K562 (cell line): ENCODE data around the gene VPREB3. TPM values are rescaled to one million over a fixed set of nuclear protein-coding genes. Genes with fewer than 3 reads are reported as not detected.
"Not testable (repeated sequence)": the region's sequence is repeated elsewhere in the genome, so short reads cannot be mapped to it uniquely, and the experiment has no call there.

ENCODE experiments used
- ATAC-seq: fragments of 200-7000 bp; cut with Tn5 transposase; 3 replicates; pipeline ENCODE4 v1.9.1; 2020; ENCODE audit warnings: moderate library complexity
- BruUV-seq: library from RNA; stranded (reverse); fragments of 400-500 nt; replicated peaks from 2 replicates; lab custom pipeline; 2021; lab: Mats Ljungman, UMichigan
- CTCF ChIA-PET: fragments of 300-600 bp; formaldehyde crosslinking; extraction: SDS; loops from one replicate; lab custom pipeline; 2021; ENCODE audit warnings: low intra/inter-chr PET ratio; lab: Yijun Ruan, JAX
- POLR2A ChIA-PET: fragments of 300-600, 350-650 bp; sonication (Branson Sonifier 250); formaldehyde crosslinking; extraction: SDS; loops from one replicate; lab custom pipeline; 2021; ENCODE audit warnings: antibody characterized with exemption, inconsistent platforms; lab: Yijun Ruan, JAX
- DNase-seq, 4 experiments: peaks; one replicate each; pipeline versions ENCODE4 v3.0.0 to v3.0.0-alpha.2; 2011 to 2018; ENCODE audit warnings: low spot score in 3 of 4, mixed read lengths in 3 of 4; ENCODE audit errors: extremely low read depth in 1 of 4
- FAIRE-seq: peaks from 2 replicates; lab custom pipeline; 2011; peaks lifted over from hg19 to GRCh38; lab: Jason Lieb, UNC
- H2AFZ ChIP-seq: 2 replicates; pipeline ENCODE4 v1.6.0; 2011; ENCODE audit warnings: low read depth, low read length, control low read depth, inconsistent platforms
- H3K27ac ChIP-seq: fragments of 200-600 bp; 3 replicates; pipeline ENCODE4 v1.8.0; 2011; ENCODE audit warnings: low read depth, mild to moderate bottlenecking, control low read depth, inconsistent platforms, low read length, moderate library complexity, mixed read lengths; ENCODE audit errors: extremely low read depth
- H3K27me3 ChIP-seq, 2 experiments: fragments of 300-600 bp in 1 of 2; 2 replicates in 1 of 2; 3 replicates in 1 of 2; pipeline versions ENCODE4 v1.6.0 to v1.8.0; 2011; ENCODE audit warnings: inconsistent platforms in 2 of 2, low read length in 2 of 2, mild to moderate bottlenecking in 1 of 2, mixed read lengths in 1 of 2, moderate library complexity in 1 of 2; ENCODE audit not compliant: control insufficient read depth in 2 of 2, insufficient read depth in 2 of 2
- H3K36me3 ChIP-seq: fragments of 300-600 bp; 3 replicates; pipeline ENCODE4 v1.8.0; 2011; ENCODE audit warnings: mild to moderate bottlenecking, low read length, inconsistent platforms; ENCODE audit not compliant: control insufficient read depth, insufficient read depth
- H3K4me1 ChIP-seq, 2 experiments: fragments of 200-600 bp in 1 of 2; replicated peaks in 1 of 2; 2 replicates in 1 of 2; 3 replicates in 1 of 2; pipeline versions ENCODE4 v1.5.1 to v1.8.0; 2011; ENCODE audit warnings: inconsistent platforms in 2 of 2, low read length in 2 of 2, mild to moderate bottlenecking in 1 of 2, mixed read lengths in 1 of 2, moderate library complexity in 1 of 2; ENCODE audit not compliant: control insufficient read depth in 2 of 2, insufficient read depth in 2 of 2
- H3K4me2 ChIP-seq: 2 replicates; pipeline ENCODE4 v1.6.1; 2011; ENCODE audit warnings: low read length, control low read depth, inconsistent platforms, mixed read lengths; ENCODE audit not compliant: insufficient read depth
- H3K4me3 ChIP-seq: fragments of 200-600 bp; sonication (generic), shearing (Covaris generic); 2 replicates; pipeline ENCODE4 v1.5.1; 2016; ENCODE audit warnings: control low read depth, inconsistent platforms
- H3K79me2 ChIP-seq: fragments of 200-600 bp; 3 replicates; pipeline ENCODE4 v1.8.0; 2011; ENCODE audit warnings: low read length, inconsistent platforms; ENCODE audit not compliant: control insufficient read depth, insufficient read depth
- H3K9ac ChIP-seq, 2 experiments: 2 replicates each; pipeline versions ENCODE4 v1.6.0 to v1.6.1; 2011; ENCODE audit warnings: low read depth in 2 of 2, low read length in 2 of 2, control low read depth in 1 of 2, inconsistent platforms in 1 of 2, mild to moderate bottlenecking in 1 of 2, mixed read lengths in 1 of 2; ENCODE audit not compliant: insufficient read depth in 1 of 2
- H3K9me1 ChIP-seq: one replicate; pipeline ENCODE4 v1.6.0; 2011; ENCODE audit warnings: inconsistent platforms, mild to moderate bottlenecking, low read length, moderate library complexity; ENCODE audit not compliant: control insufficient read depth, insufficient read depth
- H3K9me3 ChIP-seq: replicated peaks from 2 replicates; pipeline ENCODE4 v1.5.1; 2011; ENCODE audit warnings: low read depth, low read length, inconsistent platforms; ENCODE audit not compliant: control insufficient read depth, insufficient read depth
- H4K20me1 ChIP-seq: replicated peaks from 2 replicates; pipeline ENCODE4 v1.6.1; 2011; ENCODE audit warnings: low read length, inconsistent platforms, mixed read lengths; ENCODE audit not compliant: control insufficient read depth, insufficient read depth
- CHCHD3 ChIP-seq: fragments of 250-450 bp; sonication (Bioruptor Pico); IDR thresholded peaks from 2 replicates; pipeline ENCODE4 v2.1.2; 2022; ENCODE audit warnings: mild to moderate bottlenecking
- CREB1 ChIP-seq, 2 experiments: sonication (generic) in 1 of 2; formaldehyde crosslinking in 1 of 2; IDR thresholded peaks; 2 replicates each; pipeline versions ENCODE4 v1.6.1 to v1.8.0; 2012 to 2022; ENCODE audit warnings: inconsistent platforms in 1 of 2, mild to moderate bottlenecking in 1 of 2, missing genetic modification reagents in 1 of 2, moderate library complexity in 1 of 2
- TEAD2 ChIP-seq: fragments of 450-650 bp; IDR thresholded peaks from 2 replicates; pipeline ENCODE4 v1.6.1; 2016; ENCODE audit warnings: missing genetic modification characterization, control low read depth, missing compliant biosample characterization
- ZNF785 ChIP-seq: fragments of 250-450 bp; sonication (Bioruptor Pico); IDR thresholded peaks from 2 replicates; pipeline ENCODE4 v1.4.0; 2020; ENCODE audit warnings: mild to moderate bottlenecking
- WGBS: fragments of 100-300 bp; shearing (Covaris generic); methylation state at CpG from one replicate; pipeline ENCODE4 v1.1.6; 2016; ENCODE audit warnings: low coverage, mixed read lengths; ENCODE audit not compliant: insufficient coverage; ENCODE audit errors: missing lambda C conversion rate; 5-methylcytosine and 5-hydroxymethylcytosine counted together
- in situ Hi-C: fragments of 300-500 bp; cut with MboI; formaldehyde crosslinking; loops from 4 replicates; pipeline ENCODE4 v1.15.0; 2018; ENCODE audit warnings: inconsistent platforms, mixed read lengths
- intact Hi-C: fragments of 100-400 bp; cut with micrococcal nuclease; formaldehyde crosslinking; loops from 2 replicates; pipeline ENCODE4 v1.14.2; 2022
- polyA plus RNA-seq, 8 experiments: library from polyadenylated mRNA; depleted of rRNA in 4 of 8; stranded (reverse) in 5 of 8; unstranded in 3 of 8; fragments of >200 nt; fragmentation: Nextera tagmentation in 2 of 8; fragmentation: Illumina TruSeq in 1 of 8; extraction: Ambion mirVana in 2 of 8; extraction: Trizol in 1 of 8; gene quantifications; 2 replicates each; pipeline versions ENCODE4 v1.2.1 to v1.2.3, GENCODE V29; 2011 to 2014; ENCODE audit warnings: inconsistent platforms in 1 of 8, missing spikeins in 1 of 8
- total RNA-seq, 7 experiments: library from RNA; depleted of rRNA in 6 of 7; stranded (reverse); fragments of >200 nt in 6 of 7; fragmentation: Illumina TruSeq in 2 of 7; extraction: Trizol in 2 of 7; gene quantifications; 2 replicates each; pipeline versions ENCODE4 v1.2.1 to v1.2.3, GENCODE V29; 2011 to 2021; ENCODE audit warnings: low replicate concordance in 1 of 7

The VPREB3 gene
- total and polyA plus RNA-seq, 9 of the 15 experiments (the other 6 are each of a cell fraction or from before 2014, with no cell fraction given): 0.14 to 0.71 (median 0.20) TPM; not detected in 6

- H3K9ac ChIP-seq: no peak overlapping the region
- no peak overlapping the region for H3K27ac ChIP-seq
- TF ChIP-seq ZNF785 (no peak), TEAD2 (no peak), CREB1 (IDR thresholded peaks at IDR 0.05) (no peak), CREB1 (CRISPR knock-in tag; IDR thresholded peaks at IDR 0.05) (no peak), CHCHD3 (CRISPR knock-in tag) (no peak)
- H3K27me3 ChIP-seq: no peaks in the 10 kb centered on the region
- intact Hi-C loops: no loop called here
- no peaks in the 10 kb centered on the region for H4K20me1 ChIP-seq
- no peak overlapping the region for H3K4me2 ChIP-seq
- no peak overlapping the region for H3K4me3 ChIP-seq
- ChIA-PET POLR2A (interaction anchor here (1.9 kb wide), 1 partner anchor 11 kb away, joined by 6 read pairs; no protein-coding TSS in a partner anchor), CTCF (no interaction called here)
- H3K9me3 ChIP-seq: no peaks in the 10 kb centered on the region
- no peak for ATAC-seq
- no peaks in the 10 kb centered on the region for H3K9me1 ChIP-seq
- no peaks in the 10 kb centered on the region; a peak in 1 of 5 replicates for H3K4me1 ChIP-seq
- in situ Hi-C loops: no loop called here
- H3K79me2 ChIP-seq: no peaks in the 10 kb centered on the region
- H2AFZ ChIP-seq: no peak overlapping the region
- no peak for FAIRE-seq
- H3K36me3 ChIP-seq: peaks cover 3% of the 10 kb centered on the region; the same call in 1 of the 3 replicates
- BruUV-seq: no TSS peak
- DNase-seq: no peak
Observed at GRCh38 chr22:23737696-23738095, 16.5 kb downstream of the VPREB3 start.

- H3K4me1 ChIP-seq, H3K9me1 ChIP-seq, in situ Hi-C loops, DNase-seq, FAIRE-seq, H4K20me1 ChIP-seq, H2AFZ ChIP-seq, H3K36me3 ChIP-seq, CTCF ChIA-PET, intact Hi-C loops, H3K27me3 ChIP-seq, ATAC-seq, H3K4me2 ChIP-seq, H3K9ac ChIP-seq, BruUV-seq, H3K4me3 ChIP-seq, H3K79me2 ChIP-seq, H3K9me3 ChIP-seq, H3K27ac ChIP-seq: not testable (repeated sequence)
- POLR2A ChIA-PET: interaction anchor here (0.6 to 1.1 kb wide), 2 partner anchors 16 to 43 kb away, joined by 5 read pairs; no protein-coding TSS in a partner anchor
- WGBS: 36% methylated on average over 4 of the region's 4 CpGs
Observed at GRCh38 chr22:23728108-23728507, 26.1 kb downstream of the VPREB3 start.
